Measurements from ENCODE around the gene RFX8. TPM values are rescaled to one million over a fixed set of nuclear protein-coding genes. Genes with fewer than 3 reads are reported as not detected.

The RFX8 gene
- total and polyA plus RNA-seq, 2 of the 13 experiments (the other 11 are each of a cell fraction or from before 2014, with no cell fraction given), result not detected

DNA sequence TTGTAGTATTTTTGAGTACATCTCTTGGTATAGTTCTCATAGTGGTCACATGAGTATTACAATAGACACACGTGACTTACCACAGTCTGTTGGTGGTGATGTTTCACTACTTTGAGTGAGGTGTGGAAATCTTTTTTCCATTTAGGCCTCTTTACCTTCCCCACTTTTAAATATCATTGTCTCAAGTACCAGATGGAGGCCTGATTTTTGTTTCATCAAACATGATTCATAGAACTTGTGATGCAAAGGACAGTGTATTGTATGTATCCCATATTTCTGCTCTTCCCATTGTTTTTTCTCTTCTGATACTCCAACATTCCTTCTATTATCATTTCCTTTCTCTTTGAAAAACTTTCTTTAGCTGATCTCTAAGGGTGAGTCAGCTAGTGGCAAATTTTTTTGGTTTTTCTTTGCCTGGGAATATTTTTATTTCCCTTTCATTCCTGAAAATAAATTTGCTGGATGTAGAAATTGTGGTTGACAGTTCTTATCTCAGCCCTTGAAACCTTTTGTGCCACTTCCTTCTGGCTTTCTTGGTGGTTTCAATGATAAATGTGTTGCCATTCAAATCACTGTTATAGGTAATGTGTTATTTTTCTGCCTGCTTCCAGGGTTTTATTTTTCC, 32.8 kb downstream of the RFX8 start:
- no peaks in the 10 kb centered on the region for H3K9me3 ChIP-seq (ENCODE audit: low read length)
- H3K79me2 ChIP-seq (ENCODE audit: insufficient read depth, low read length), result no peaks in the 10 kb centered on the region
- in situ Hi-C loops (cut with HindIII; ENCODE audit: extremely low pct_ligation_motif_present, low pct_unique_long_range_greater_than_20kb) (no loop called here), intact Hi-C loops (cut with micrococcal nuclease; ENCODE audit: unreplicated experiment) (no loop called here)
- no peak overlapping the region for H3K4me2 ChIP-seq (ENCODE audit: low read depth, low read length)
- TF ChIP-seq, protein P1, sequence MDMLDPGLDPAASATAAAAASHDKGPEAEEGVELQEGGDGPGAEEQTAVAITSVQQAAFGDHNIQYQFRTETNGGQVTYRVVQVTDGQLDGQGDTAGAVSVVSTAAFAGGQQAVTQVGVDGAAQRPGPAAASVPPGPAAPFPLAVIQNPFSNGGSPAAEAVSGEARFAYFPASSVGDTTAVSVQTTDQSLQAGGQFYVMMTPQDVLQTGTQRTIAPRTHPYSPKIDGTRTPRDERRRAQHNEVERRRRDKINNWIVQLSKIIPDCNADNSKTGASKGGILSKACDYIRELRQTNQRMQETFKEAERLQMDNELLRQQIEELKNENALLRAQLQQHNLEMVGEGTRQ (IDR thresholded peaks at IDR 0.05; ENCODE audit: low read depth, low read length), result peak; percentile 47; the same call in 1 of the 2 replicates
- TF ChIP-seq, protein P1 (CRISPR knock-in tag; IDR thresholded peaks at IDR 0.05; ENCODE audit: borderline replicate concordance), result no peak
- TF ChIP-seq, protein P2, sequence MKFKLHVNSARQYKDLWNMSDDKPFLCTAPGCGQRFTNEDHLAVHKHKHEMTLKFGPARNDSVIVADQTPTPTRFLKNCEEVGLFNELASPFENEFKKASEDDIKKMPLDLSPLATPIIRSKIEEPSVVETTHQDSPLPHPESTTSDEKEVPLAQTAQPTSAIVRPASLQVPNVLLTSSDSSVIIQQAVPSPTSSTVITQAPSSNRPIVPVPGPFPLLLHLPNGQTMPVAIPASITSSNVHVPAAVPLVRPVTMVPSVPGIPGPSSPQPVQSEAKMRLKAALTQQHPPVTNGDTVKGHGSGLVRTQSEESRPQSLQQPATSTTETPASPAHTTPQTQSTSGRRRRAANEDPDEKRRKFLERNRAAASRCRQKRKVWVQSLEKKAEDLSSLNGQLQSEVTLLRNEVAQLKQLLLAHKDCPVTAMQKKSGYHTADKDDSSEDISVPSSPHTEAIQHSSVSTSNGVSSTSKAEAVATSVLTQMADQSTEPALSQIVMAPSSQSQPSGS (CRISPR knock-in tag; IDR thresholded peaks at IDR 0.05), result no peak
- TF ChIP-seq, protein P3, sequence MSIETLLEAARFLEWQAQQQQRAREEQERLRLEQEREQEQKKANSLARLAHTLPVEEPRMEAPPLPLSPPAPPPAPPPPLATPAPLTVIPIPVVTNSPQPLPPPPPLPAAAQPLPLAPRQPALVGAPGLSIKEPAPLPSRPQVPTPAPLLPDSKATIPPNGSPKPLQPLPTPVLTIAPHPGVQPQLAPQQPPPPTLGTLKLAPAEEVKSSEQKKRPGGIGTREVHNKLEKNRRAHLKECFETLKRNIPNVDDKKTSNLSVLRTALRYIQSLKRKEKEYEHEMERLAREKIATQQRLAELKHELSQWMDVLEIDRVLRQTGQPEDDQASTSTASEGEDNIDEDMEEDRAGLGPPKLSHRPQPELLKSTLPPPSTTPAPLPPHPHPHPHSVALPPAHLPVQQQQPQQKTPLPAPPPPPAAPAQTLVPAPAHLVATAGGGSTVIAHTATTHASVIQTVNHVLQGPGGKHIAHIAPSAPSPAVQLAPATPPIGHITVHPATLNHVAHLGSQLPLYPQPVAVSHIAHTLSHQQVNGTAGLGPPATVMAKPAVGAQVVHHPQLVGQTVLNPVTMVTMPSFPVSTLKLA (IDR thresholded peaks at IDR 0.05), result peak; percentile 56
- TF ChIP-seq MTF2 (CRISPR knock-in tag; IDR thresholded peaks at IDR 0.05; ENCODE audit: borderline replicate concordance), result no peak
- no peak for TF ChIP-seq GMEB1 (CRISPR knock-in tag; IDR thresholded peaks at IDR 0.05; ENCODE audit: borderline replicate concordance)
- TF ChIP-seq NR2C2 (CRISPR knock-in tag; IDR thresholded peaks at IDR 0.05; ENCODE audit: borderline replicate concordance), result no peak
- WGBS (ENCODE audit: low lambda C conversion rate), result 17% methylated on average over 1 of the region's 1 CpG
- ChIA-PET POLR2A (no interaction called here), CTCF (ENCODE audit: low intra/inter-chr PET ratio, low total read pairs) (interaction anchor here (1.2 kb wide), 1 partner anchor 389 kb away, joined by 4 read pairs; no protein-coding TSS in a partner anchor)
- no TSS peak for BruUV-seq (replicated peaks)
- H3K27ac ChIP-seq (ENCODE audit: extremely low read length, insufficient read depth, low read length), result no peak overlapping the region
- FAIRE-seq, result no peak
- H3K27me3 ChIP-seq (ENCODE audit: control insufficient read depth in 1 of 2, insufficient read depth in 2 of 2, low read length in 2 of 2), result peaks cover 0 to 7% of the 10 kb centered on the region in 2 experiments; a peak in 1 of 5 replicates
- H4K20me1 ChIP-seq (ENCODE audit: insufficient read depth, low read length), result no peaks in the 10 kb centered on the region
- H2AFZ ChIP-seq (ENCODE audit: low read length), result no peak overlapping the region
- no peak overlapping the region for H3K9ac ChIP-seq (ENCODE audit: insufficient read depth, low read depth, low read length)
- H3K36me3 ChIP-seq (replicated peaks in 1 of 2; ENCODE audit: control insufficient read depth in 1 of 2, insufficient read depth in 2 of 2, low read length in 2 of 2), result no peaks in the 10 kb centered on the region
- H3K4me1 ChIP-seq (ENCODE audit: insufficient read depth, low read length), result peaks cover 18% of the 10 kb centered on the region
- no peak for DNase-seq (ENCODE audit: low spot score)
- ATAC-seq, result no peak
- H3K4me3 ChIP-seq (replicated peaks in 1 of 3; ENCODE audit: insufficient read depth in 1 of 3, low read depth in 2 of 3, low read length in 3 of 3), result no peak overlapping the region
